ENCODE data around the gene ARHGAP12.

The ARHGAP12 gene

GRCh38 chr10:31928549-31929260 is at the start of gene ARHGAP12:
TSS of gene ARHGAP12 (minus strand) at chr10:31928831. CDS start at chr10:31908855, 19,976 bp downstream.
- Histone ChIP-seq H4K20me1 (ENCODE audit: insufficient read depth, low read length) (no peaks in the 10 kb centered on the region), H3K9me3 (ENCODE audit: insufficient read depth, low read length, severe bottlenecking) (no peaks in the 10 kb centered on the region), H3K4me3 (ENCODE audit: low read depth in 1 of 2, low read length in 2 of 2) (peak within 1 kb of the TSS; percentile 41 to 83), H3K9ac (ENCODE audit: low read depth, low read length) (peak within 1 kb of the TSS; percentile 89), H3K36me3 (ENCODE audit: insufficient read depth, low read length) (no peaks in the 10 kb centered on the region; the same call in 1 of the 2 replicates), H3K27me3 (ENCODE audit: insufficient read depth, low read length, poor library complexity) (no peaks in the 10 kb centered on the region), H3K4me1 (ENCODE audit: insufficient read depth, low read length) (peaks cover 37% of the 10 kb centered on the region), H2AFZ (ENCODE audit: low read depth, low read length) (peak within 1 kb of the TSS; percentile 92), H3K79me2 (ENCODE audit: insufficient read depth, low read length) (peaks cover 51% of the 10 kb centered on the region), H3K27ac (ENCODE audit: low read length) (peak within 1 kb of the TSS; percentile 83), H3K4me2 (ENCODE audit: insufficient read depth, low read length) (peak within 1 kb of the TSS; percentile 94)
- peak; percentile 73 for ATAC-seq (ENCODE audit: insufficient read depth, low read depth)
- peak; percentile 86 for DNase-seq
- TF ChIP-seq CTCF (IDR thresholded peaks at IDR 0.05; ENCODE audit: borderline replicate concordance, extremely low read depth, low read length, poor library complexity, severe bottlenecking) (no peak), EZH2 (IDR thresholded peaks at IDR 0.05; ENCODE audit: borderline replicate concordance, low read depth, low read length, severe bottlenecking) (no peak)

- Histone ChIP-seq H3K9me3 (ENCODE audit: insufficient read depth, low read length, severe bottlenecking) (no peaks in the 10 kb centered on the region), H3K9ac (ENCODE audit: low read depth, low read length) (no peak overlapping the region), H3K4me1 (ENCODE audit: insufficient read depth, low read length) (peaks cover 22% of the 10 kb centered on the region), H3K4me2 (ENCODE audit: insufficient read depth, low read length) (no peak overlapping the region), H2AFZ (ENCODE audit: low read depth, low read length) (no peak overlapping the region), H3K36me3 (ENCODE audit: insufficient read depth, low read length) (no peaks in the 10 kb centered on the region), H4K20me1 (ENCODE audit: insufficient read depth, low read length) (no peaks in the 10 kb centered on the region), H3K27ac (ENCODE audit: low read length) (no peak overlapping the region), H3K4me3 (ENCODE audit: low read depth in 1 of 2, low read length in 2 of 2) (no peak overlapping the region), H3K27me3 (ENCODE audit: insufficient read depth, low read length, poor library complexity) (no peaks in the 10 kb centered on the region), H3K79me2 (ENCODE audit: insufficient read depth, low read length) (no peaks in the 10 kb centered on the region)
- no peak for DNase-seq
- no peak for TF ChIP-seq EZH2 (IDR thresholded peaks at IDR 0.05; ENCODE audit: borderline replicate concordance, low read depth, low read length, severe bottlenecking)
- no peak for TF ChIP-seq CTCF (IDR thresholded peaks at IDR 0.05; ENCODE audit: borderline replicate concordance, extremely low read depth, low read length, poor library complexity, severe bottlenecking)
- no peak for ATAC-seq (ENCODE audit: insufficient read depth, low read depth)
These were observed 49.5 kb upstream of the ARHGAP12 start for GRCh38 chr10:31978156-31978483.

GRCh38 chr10:31977440-31978155 is 49.0 kb upstream of the ARHGAP12 start:
- H3K4me2 ChIP-seq (ENCODE audit: insufficient read depth, low read length), result no peak overlapping the region
- TF ChIP-seq CTCF (IDR thresholded peaks at IDR 0.05; ENCODE audit: borderline replicate concordance, extremely low read depth, low read length, poor library complexity, severe bottlenecking), result no peak

More at GRCh38 chr10:31977440-31978155, 49.0 kb upstream of the ARHGAP12 start:
- Histone ChIP-seq H3K27me3 (ENCODE audit: insufficient read depth, low read length, poor library complexity) (no peaks in the 10 kb centered on the region), H3K9me3 (ENCODE audit: insufficient read depth, low read length, severe bottlenecking) (no peaks in the 10 kb centered on the region), H3K9ac (ENCODE audit: low read depth, low read length) (no peak overlapping the region), H3K4me1 (ENCODE audit: insufficient read depth, low read length) (peaks cover 22% of the 10 kb centered on the region), H3K36me3 (ENCODE audit: insufficient read depth, low read length) (no peaks in the 10 kb centered on the region), H3K27ac (ENCODE audit: low read length) (no peak overlapping the region), H3K4me3 (ENCODE audit: low read depth in 1 of 2, low read length in 2 of 2) (no peak overlapping the region), H3K79me2 (ENCODE audit: insufficient read depth, low read length) (no peaks in the 10 kb centered on the region), H4K20me1 (ENCODE audit: insufficient read depth, low read length) (no peaks in the 10 kb centered on the region), H2AFZ (ENCODE audit: low read depth, low read length) (no peak overlapping the region)
- peak; percentile 75 for ATAC-seq (ENCODE audit: insufficient read depth, low read depth)
- DNase-seq, result no peak

All from DND-41 (cell line).